ENCODE results near the gene PPP6R1. TPM values are rescaled to one million over a fixed set of nuclear protein-coding genes. Genes with fewer than 3 reads are reported as not detected.
A peak's percentile ranks its signal among the peaks of the same experiment; 100 is the strongest.

The PPP6R1 gene
- total RNA-seq, 1 donor from 2014 or later, result 39.8 TPM

DNA sequence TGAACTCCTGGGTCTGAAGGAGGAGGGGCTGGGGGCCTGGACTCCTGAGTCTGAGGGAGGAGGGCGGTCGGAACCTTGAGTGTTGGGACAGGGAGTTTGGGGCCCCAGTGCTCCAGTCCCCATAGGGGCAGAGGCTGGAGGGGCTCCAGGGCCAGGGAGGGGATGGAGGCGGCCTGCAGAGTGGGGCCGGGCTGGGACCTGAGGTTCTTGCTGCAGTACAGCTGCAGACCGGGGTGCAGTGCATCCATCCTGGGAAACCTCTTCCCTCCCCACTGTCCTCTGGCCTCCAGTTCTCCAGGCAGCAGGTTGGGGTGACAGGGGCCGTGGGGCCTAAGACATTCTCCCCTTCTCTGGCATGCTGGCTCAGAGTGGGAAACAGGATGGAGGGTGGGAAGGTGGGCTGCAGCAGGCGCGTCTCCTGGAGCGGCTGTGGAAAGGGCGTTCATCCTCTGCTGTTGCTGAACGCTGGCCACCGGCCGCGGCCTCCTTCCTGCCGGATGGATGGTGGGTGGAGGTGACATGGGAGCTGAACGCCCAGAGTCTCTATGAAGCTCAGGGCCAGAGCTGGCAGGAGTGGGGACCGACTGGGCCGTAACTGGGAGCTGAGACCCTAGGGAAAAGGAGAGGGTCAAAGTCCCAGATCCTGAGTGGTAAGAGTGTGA lies 26.5 kb upstream of the PPP6R1 start:
- TF ChIP-seq, protein P1, sequence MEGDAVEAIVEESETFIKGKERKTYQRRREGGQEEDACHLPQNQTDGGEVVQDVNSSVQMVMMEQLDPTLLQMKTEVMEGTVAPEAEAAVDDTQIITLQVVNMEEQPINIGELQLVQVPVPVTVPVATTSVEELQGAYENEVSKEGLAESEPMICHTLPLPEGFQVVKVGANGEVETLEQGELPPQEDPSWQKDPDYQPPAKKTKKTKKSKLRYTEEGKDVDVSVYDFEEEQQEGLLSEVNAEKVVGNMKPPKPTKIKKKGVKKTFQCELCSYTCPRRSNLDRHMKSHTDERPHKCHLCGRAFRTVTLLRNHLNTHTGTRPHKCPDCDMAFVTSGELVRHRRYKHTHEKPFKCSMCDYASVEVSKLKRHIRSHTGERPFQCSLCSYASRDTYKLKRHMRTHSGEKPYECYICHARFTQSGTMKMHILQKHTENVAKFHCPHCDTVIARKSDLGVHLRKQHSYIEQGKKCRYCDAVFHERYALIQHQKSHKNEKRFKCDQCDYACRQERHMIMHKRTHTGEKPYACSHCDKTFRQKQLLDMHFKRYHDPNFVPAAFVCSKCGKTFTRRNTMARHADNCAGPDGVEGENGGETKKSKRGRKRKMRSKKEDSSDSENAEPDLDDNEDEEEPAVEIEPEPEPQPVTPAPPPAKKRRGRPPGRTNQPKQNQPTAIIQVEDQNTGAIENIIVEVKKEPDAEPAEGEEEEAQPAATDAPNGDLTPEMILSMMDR (IDR thresholded peaks at IDR 0.05; ENCODE audit: borderline replicate concordance), result no peak
- H3K27ac ChIP-seq (replicated peaks), result peak overlapping the region; percentile 83
- peaks cover 23% of the 10 kb centered on the region for H3K4me1 ChIP-seq
- H3K4me3 ChIP-seq, result peak overlapping the region; percentile 65
- H3K9me3 ChIP-seq (replicated peaks), result no peaks in the 10 kb centered on the region
- DNase-seq, result no peak
- H3K36me3 ChIP-seq, result peaks cover 4% of the 10 kb centered on the region
- intact Hi-C loops (cut with micrococcal nuclease), result no loop called here
- H3K27me3 ChIP-seq (ENCODE audit: low read depth), result peaks cover 9% of the 10 kb centered on the region

DNA sequence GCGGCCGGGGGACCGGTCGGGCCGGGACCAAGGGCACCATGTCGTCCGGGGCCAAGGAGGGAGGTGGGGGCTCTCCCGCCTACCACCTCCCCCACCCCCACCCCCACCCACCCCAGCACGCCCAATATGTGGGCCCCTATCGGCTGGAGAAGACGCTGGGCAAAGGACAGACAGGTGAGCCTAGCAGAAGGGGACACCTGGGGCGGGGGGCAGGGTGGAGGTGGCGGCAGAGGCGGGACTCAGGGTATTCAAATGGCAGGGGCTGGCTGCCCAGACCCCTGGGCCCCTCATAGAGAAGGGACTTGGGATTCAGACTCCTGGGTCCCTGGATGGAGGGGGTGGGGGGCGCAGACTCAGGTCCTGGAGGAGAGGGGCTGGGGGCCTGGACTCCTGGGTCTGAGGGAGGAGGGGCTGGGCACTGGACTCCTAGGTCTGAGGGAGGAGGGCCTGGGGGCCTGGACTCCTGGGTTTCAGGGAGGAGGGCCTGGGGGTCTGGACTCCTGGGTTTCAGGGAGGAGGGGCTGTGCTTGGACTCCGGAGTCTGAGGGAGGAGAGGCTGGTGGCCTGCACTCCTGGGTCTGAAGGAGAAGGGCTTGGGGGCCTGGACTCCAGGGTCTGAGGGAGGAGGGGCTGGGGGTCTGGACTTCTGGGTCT lies 25.7 kb upstream of the PPP6R1 start:
- H3K27me3 ChIP-seq (ENCODE audit: low read depth), result peaks cover 9% of the 10 kb centered on the region
- intact Hi-C loops (cut with micrococcal nuclease), result no loop called here
- TF ChIP-seq, protein P1 (IDR thresholded peaks at IDR 0.05; ENCODE audit: borderline replicate concordance), result no peak
- no peak for DNase-seq
- peaks cover 29% of the 10 kb centered on the region for H3K4me1 ChIP-seq
- peak overlapping the region; percentile 65 for H3K4me3 ChIP-seq
- peak overlapping the region; percentile 83 for H3K27ac ChIP-seq (replicated peaks)
- H3K36me3 ChIP-seq, result no peaks in the 10 kb centered on the region
- no peaks in the 10 kb centered on the region for H3K9me3 ChIP-seq (replicated peaks)

DNA sequence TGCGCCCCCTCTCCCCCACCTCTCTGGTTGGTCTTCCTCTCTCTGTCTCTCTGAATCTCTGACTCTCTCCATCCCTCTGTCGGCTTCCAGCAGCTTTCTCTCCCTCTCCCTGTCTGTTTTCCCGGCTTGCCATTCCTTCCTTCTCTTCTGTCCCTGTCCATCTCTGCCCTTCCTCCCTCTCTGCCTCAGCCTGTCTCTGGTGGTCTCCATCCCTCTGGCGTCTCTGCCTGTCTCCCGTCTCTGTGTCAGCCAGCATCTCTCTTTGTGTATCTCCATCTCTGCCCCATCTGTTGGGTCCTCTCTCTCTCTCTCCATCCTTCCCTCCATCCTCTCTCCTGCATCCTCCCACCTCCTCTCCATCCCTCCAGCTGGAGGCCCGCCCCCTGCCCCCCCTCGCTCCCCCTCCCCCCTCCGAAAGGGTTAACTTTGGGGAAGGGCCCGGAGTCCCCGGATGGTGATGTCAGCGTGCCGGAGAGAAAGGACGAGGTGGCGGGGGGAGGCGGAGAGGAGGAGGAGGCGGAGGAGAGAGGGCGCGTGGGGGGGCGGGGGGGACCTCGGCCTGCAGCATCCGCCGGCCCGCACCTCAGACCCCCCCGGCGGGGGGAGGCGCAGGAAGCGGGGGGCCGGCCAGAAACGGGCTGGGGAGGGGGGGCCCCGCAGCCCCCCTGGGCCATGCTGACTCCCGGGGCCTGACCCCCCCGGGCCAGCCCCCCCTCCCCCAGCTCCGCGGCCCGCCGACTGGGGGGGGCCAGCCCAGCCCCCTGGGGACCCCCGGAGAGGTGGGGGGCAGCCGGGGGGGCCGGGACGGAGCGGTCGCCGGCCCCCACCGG lies 24.9 kb upstream of the PPP6R1 start, which contains the start of gene BRSK1:
Gene BRSK1 (plus strand): TSS at position 450 of the 830 bp plus-strand sequence. CDS start 446 bp downstream, outside the sequence.
- DNase-seq, result peak; percentile 60
- H3K4me3 ChIP-seq, result peak within 1 kb of the TSS; percentile 65
- TF ChIP-seq, protein P1 (IDR thresholded peaks at IDR 0.05; ENCODE audit: borderline replicate concordance), result no peak
- no peaks in the 10 kb centered on the region for H3K36me3 ChIP-seq
- peaks cover 37% of the 10 kb centered on the region for H3K4me1 ChIP-seq
- peaks cover 9% of the 10 kb centered on the region for H3K27me3 ChIP-seq (ENCODE audit: low read depth)
- H3K9me3 ChIP-seq (replicated peaks), result no peaks in the 10 kb centered on the region
- intact Hi-C loops (cut with micrococcal nuclease), result no loop called here
- H3K27ac ChIP-seq (replicated peaks), result peak within 1 kb of the TSS; percentile 83

DNA sequence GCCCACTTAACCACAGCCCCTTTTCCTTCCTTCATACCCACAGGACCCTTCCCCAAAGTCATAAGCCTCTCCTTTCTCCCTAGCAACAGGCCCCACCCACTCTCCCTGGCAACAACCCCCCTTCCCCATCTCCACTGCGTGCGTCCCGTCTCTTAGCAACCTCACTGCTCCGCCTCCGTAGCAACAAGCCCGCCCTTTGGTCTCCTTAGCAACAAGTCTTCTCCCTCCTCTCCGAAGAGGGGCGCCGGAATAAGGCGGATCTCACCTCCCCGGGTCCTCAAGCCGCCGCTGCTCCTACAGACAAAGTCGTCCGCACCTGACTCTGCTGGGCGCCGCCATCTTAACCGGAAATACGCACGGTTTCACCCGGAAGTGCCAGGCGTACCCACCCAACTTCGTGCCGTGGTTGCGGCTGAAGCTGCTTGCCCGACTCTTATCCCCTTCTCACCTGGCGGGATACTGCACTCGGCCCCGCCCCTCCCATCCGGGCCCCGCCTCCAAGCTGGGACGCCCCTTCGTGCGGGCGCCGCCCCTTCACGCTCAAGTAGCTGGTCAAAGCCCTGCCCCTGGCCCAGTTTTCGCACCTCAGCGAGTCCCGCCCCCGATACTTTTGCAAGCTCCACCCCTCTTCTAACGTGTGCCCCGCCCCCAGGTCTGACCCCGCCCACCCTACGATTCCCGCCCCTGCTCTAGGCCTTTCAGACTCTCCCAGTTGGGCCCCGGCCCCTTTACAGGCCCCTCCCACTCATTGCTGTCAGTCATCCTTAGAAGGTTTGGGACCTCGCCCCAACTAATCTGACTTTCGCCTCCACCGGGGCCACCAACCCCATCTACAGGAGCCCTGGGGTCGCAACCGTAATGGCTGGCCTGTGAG lies 21.2 kb upstream of the PPP6R1 start, which contains the start of gene HSPBP1:
Gene HSPBP1 (minus strand): TSS at position 341 of the 874 bp plus-strand sequence. CDS start 502 bp downstream, outside the sequence.
- Histone ChIP-seq H3K4me1 (peaks cover 30% of the 10 kb centered on the region), H3K9me3 (replicated peaks) (no peaks in the 10 kb centered on the region), H3K4me3 (peak within 1 kb of the TSS; percentile 77), H3K27ac (replicated peaks) (peak within 1 kb of the TSS; percentile 86), H3K27me3 (ENCODE audit: low read depth) (peaks cover 9% of the 10 kb centered on the region), H3K36me3 (peaks cover 17% of the 10 kb centered on the region)
- peak; percentile 87 for DNase-seq
- intact Hi-C loops (cut with micrococcal nuclease), result no loop called here
- TF ChIP-seq, protein P1 (IDR thresholded peaks at IDR 0.05; ENCODE audit: borderline replicate concordance), result no peak

Data from left ventricle myocardium inferior (tissue), 1 donor.